B cell (primary cell): ENCODE measurements around the gene IQCH. TPM values are rescaled to one million over a fixed set of nuclear protein-coding genes. Genes with fewer than 3 reads are reported as not detected.
A peak's percentile ranks its signal among the peaks of the same experiment; 100 is the strongest.
"Not testable (repeated sequence)": the region's sequence is repeated elsewhere in the genome, so short reads cannot be mapped to it uniquely, and the experiment has no call there.

Experiments
- ATAC-seq: fragments of 200-7000 bp; cut with Tn5 transposase; one replicate; pipeline ENCODE4 v1.10.0; 2021; ENCODE audit warnings: low read depth, mild to moderate bottlenecking, moderate number of reproducible peaks, moderate library complexity
- CTCF ChIA-PET: fragments of 350-600 bp; sonication (Branson Sonifier 250); formaldehyde crosslinking; loops from one replicate; lab custom pipeline; 2021; ENCODE audit warnings: antibody characterized with exemption, inconsistent platforms; lab: Charles Lee
- POLR2A ChIA-PET: fragments of 350-600 bp; sonication (Branson Sonifier 250); formaldehyde crosslinking; loops from one replicate; lab custom pipeline; 2021; ENCODE audit warnings: antibody characterized with exemption; lab: Charles Lee
- DNase-seq: peaks from one replicate; pipeline ENCODE4 v3.0.0; 2013
- H2AFZ ChIP-seq: 2 replicates; pipeline ENCODE4 v1.6.1; 2012; ENCODE audit warnings: mild to moderate bottlenecking, low read depth, low read length; ENCODE audit not compliant: insufficient read depth, poor library complexity, severe bottlenecking
- H3K27ac ChIP-seq, 2 donors: 1 replicate in 1 of 2; 2 replicates in 1 of 2; pipeline ENCODE4 v1.5.1; 2012 to 2013; ENCODE audit warnings: low read length in 2 of 2, mild to moderate bottlenecking in 2 of 2, moderate library complexity in 1 of 2
- H3K27me3 ChIP-seq, 4 experiments: fragments of 200-600 bp in 1 of 4; sonication (generic) in 1 of 4; replicated peaks in 1 of 4; 1 replicate in 2 of 4; 2 replicates in 2 of 4; pipeline versions ENCODE4 v1.6.1 to v1.7.0; 2013 to 2016; ENCODE audit warnings: low read length in 3 of 4, mild to moderate bottlenecking in 2 of 4, mixed read lengths in 1 of 4, moderate library complexity in 1 of 4; ENCODE audit not compliant: insufficient read depth in 4 of 4, control insufficient read depth in 3 of 4; ENCODE audit errors: control extremely low read depth in 1 of 4
- H3K36me3 ChIP-seq, 2 experiments: replicated peaks in 1 of 2; 1 replicate in 1 of 2; 2 replicates in 1 of 2; pipeline versions ENCODE4 v1.6.1 to v1.7.1; 2013; ENCODE audit warnings: low read length in 1 of 2; ENCODE audit not compliant: insufficient read depth in 2 of 2, control insufficient read depth in 1 of 2; ENCODE audit errors: control extremely low read depth in 1 of 2, extremely low read depth in 1 of 2
- H3K4me1 ChIP-seq, 2 donors: fragments of 200-600 bp in 1 of 2; sonication (generic) in 1 of 2; 1 replicate in 1 of 2; 2 replicates in 1 of 2; pipeline versions ENCODE4 v1.5.1 to v1.6.1; 2013 to 2017; ENCODE audit warnings: low read length in 2 of 2; ENCODE audit not compliant: control insufficient read depth in 2 of 2, insufficient read depth in 2 of 2
- H3K4me2 ChIP-seq: replicated peaks from 2 replicates; pipeline ENCODE3; 2012; ENCODE audit warnings: mild to moderate bottlenecking, low read depth, low read length; ENCODE audit not compliant: poor library complexity, severe bottlenecking
- H3K4me3 ChIP-seq, 5 experiments: fragments of 200-600 bp in 1 of 5; sonication (generic) in 1 of 5; 1 replicate in 3 of 5; 2 replicates in 2 of 5; pipeline versions ENCODE4 v1.5.1 to v1.7.0; 2011 to 2016; ENCODE audit warnings: low read length in 4 of 5, mild to moderate bottlenecking in 4 of 5, low read depth in 2 of 5, control low read depth in 1 of 5, moderate library complexity in 1 of 5; ENCODE audit not compliant: insufficient read depth in 1 of 5; ENCODE audit errors: control extremely low read depth in 1 of 5, extremely low read depth in 1 of 5
- H3K79me2 ChIP-seq: fragments of 200-600 bp; sonication (generic); one replicate; pipeline ENCODE4 v1.6.0; 2016; ENCODE audit warnings: low read length; ENCODE audit not compliant: control insufficient read depth, insufficient read depth
- H3K9ac ChIP-seq: fragments of 200-600 bp; sonication (generic); 2 replicates; pipeline ENCODE4 v1.6.1; 2017; ENCODE audit warnings: mild to moderate bottlenecking, low read length, moderate library complexity
- H3K9me3 ChIP-seq, 3 donors: one replicate each; pipeline versions ENCODE4 v1.6.1 to v1.7.1; 2013; ENCODE audit warnings: low read length in 2 of 3; ENCODE audit not compliant: control insufficient read depth in 2 of 3, insufficient read depth in 1 of 3; ENCODE audit errors: control extremely low read depth in 1 of 3
- H4K20me1 ChIP-seq: 2 replicates; pipeline ENCODE4 v1.6.0; 2012; ENCODE audit warnings: mild to moderate bottlenecking, low read length; ENCODE audit not compliant: insufficient read depth, control insufficient read depth, poor library complexity, severe bottlenecking
- H3K27ac Mint-ChIP-seq: one replicate; pipeline ENCODE4 v1.8.0; 2021; ENCODE audit warnings: mixed read lengths
- H3K27me3 Mint-ChIP-seq: one replicate; pipeline ENCODE4 v1.8.0; 2021; ENCODE audit warnings: mixed read lengths
- H3K4me1 Mint-ChIP-seq: one replicate; pipeline ENCODE4 v1.8.0; 2021; ENCODE audit warnings: mixed read lengths
- H3K4me3 Mint-ChIP-seq: one replicate; pipeline ENCODE4 v1.8.0; 2021; ENCODE audit warnings: mixed read lengths
- H3K9me3 Mint-ChIP-seq: one replicate; pipeline ENCODE4 v1.8.0; 2022; ENCODE audit warnings: mixed read lengths; ENCODE audit not compliant: insufficient read depth
- EZH2 ChIP-seq: IDR thresholded peaks from 2 replicates; pipeline ENCODE4 v1.6.1; 2012; ENCODE audit warnings: borderline replicate concordance, low read depth, mild to moderate bottlenecking, moderate library complexity, low read length; ENCODE audit not compliant: insufficient read depth, poor library complexity, severe bottlenecking
- WGBS: methylation state at CpG from one replicate; pipeline ENCODE4 v1.1.5; 2013; ENCODE audit warnings: missing lambda C conversion rate; ENCODE audit not compliant: insufficient coverage; 5-methylcytosine and 5-hydroxymethylcytosine counted together
- intact Hi-C: fragments of 100-400 bp; cut with micrococcal nuclease; formaldehyde crosslinking; loops from one replicate; pipeline ENCODE4 v1.10.0; 2022
- polyA plus RNA-seq: library from polyadenylated mRNA; depleted of rRNA; stranded (reverse); fragments of >200 nt; gene quantifications from 2 replicates; pipeline ENCODE4 v1.2.3, GENCODE V29; 2012
- total RNA-seq, 2 donors: library from RNA; stranded (reverse); fragments of 120-200 nt in 1 of 2; gene quantifications; 1 replicate in 1 of 2; 2 replicates in 1 of 2; pipeline versions ENCODE4 v1.2.3 to v1.2.4, GENCODE V29; 2013 to 2022
- TF ChIP-seq, protein P1 (sequence below): fragments of 200-600 bp; IDR thresholded peaks from one replicate; pipeline ENCODE4 v1.8.0; 2022; ENCODE audit warnings: antibody characterized with exemption, mild to moderate bottlenecking

Gene IQCH
- total and polyA plus RNA-seq, 2 donors (not counting 1 experiment from before 2014, with no cell fraction given): 1.6 TPM; not detected in 1

DNA sequence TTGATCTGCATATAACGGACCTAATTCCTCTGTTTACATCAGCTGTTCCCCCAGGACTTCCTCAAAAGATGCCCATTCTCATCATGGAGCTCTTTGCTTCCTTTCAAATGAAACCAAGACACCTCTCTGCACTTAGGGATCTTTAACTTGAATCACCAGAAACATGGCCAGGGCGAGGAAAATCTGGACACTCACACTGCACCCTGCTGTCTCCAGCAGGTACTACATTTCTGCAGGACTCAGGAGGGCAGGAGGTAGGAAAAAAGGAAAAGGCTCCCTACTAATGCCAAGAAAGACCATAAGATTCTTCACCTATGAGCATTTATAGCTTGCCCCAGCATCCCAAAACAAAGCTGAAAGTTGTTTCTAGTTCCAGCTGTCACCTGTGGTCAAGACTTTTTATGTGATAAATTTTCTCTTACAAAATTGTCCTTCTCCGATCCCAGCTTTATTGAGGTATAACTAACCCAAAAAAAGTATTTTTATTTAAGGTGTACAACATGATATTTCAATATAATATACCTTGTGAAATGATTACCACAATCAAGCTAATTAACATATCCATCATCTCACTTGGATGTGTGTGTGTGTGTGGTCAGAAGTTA lies 179.0 kb downstream of the IQCH start:
- Histone ChIP-seq H3K9ac (no peak overlapping the region), H4K20me1 (no peaks in the 10 kb centered on the region), H3K4me1 (no peaks in the 10 kb centered on the region), H3K36me3 (no peaks in the 10 kb centered on the region), H2AFZ (no peak overlapping the region), H3K9me3 (no peaks in the 10 kb centered on the region), H3K4me2 (no peak overlapping the region), H3K27ac (no peak overlapping the region), H3K4me3 (no peak overlapping the region), H3K27me3 (no peaks in the 10 kb centered on the region), H3K79me2 (no peaks in the 10 kb centered on the region)
- ATAC-seq (peak; percentile 45), DNase-seq (peak; percentile 37)
- no peaks in the 10 kb centered on the region for H3K27me3 Mint-ChIP-seq
- ChIA-PET CTCF (interaction anchor here (0.8 to 7.1 kb wide), 11 partner anchors 13 to 530 kb away, joined by 3 to 108 read pairs (median 3); no protein-coding TSS in a partner anchor), POLR2A (no interaction called here)
- 80% methylated on average over 1 of the region's 3 CpGs for WGBS
- intact Hi-C loops: loop anchor here (1.0 kb wide), 1 partner anchor 487 kb away; no protein-coding TSS in a partner anchor
- no peak overlapping the region for H3K4me3 Mint-ChIP-seq
- no peaks in the 10 kb centered on the region for H3K4me1 Mint-ChIP-seq
- no peaks in the 10 kb centered on the region for H3K9me3 Mint-ChIP-seq
- H3K27ac Mint-ChIP-seq: no peak overlapping the region
- TF ChIP-seq, protein P1, sequence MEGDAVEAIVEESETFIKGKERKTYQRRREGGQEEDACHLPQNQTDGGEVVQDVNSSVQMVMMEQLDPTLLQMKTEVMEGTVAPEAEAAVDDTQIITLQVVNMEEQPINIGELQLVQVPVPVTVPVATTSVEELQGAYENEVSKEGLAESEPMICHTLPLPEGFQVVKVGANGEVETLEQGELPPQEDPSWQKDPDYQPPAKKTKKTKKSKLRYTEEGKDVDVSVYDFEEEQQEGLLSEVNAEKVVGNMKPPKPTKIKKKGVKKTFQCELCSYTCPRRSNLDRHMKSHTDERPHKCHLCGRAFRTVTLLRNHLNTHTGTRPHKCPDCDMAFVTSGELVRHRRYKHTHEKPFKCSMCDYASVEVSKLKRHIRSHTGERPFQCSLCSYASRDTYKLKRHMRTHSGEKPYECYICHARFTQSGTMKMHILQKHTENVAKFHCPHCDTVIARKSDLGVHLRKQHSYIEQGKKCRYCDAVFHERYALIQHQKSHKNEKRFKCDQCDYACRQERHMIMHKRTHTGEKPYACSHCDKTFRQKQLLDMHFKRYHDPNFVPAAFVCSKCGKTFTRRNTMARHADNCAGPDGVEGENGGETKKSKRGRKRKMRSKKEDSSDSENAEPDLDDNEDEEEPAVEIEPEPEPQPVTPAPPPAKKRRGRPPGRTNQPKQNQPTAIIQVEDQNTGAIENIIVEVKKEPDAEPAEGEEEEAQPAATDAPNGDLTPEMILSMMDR: peak; percentile 70
- TF ChIP-seq EZH2: no peak

DNA sequence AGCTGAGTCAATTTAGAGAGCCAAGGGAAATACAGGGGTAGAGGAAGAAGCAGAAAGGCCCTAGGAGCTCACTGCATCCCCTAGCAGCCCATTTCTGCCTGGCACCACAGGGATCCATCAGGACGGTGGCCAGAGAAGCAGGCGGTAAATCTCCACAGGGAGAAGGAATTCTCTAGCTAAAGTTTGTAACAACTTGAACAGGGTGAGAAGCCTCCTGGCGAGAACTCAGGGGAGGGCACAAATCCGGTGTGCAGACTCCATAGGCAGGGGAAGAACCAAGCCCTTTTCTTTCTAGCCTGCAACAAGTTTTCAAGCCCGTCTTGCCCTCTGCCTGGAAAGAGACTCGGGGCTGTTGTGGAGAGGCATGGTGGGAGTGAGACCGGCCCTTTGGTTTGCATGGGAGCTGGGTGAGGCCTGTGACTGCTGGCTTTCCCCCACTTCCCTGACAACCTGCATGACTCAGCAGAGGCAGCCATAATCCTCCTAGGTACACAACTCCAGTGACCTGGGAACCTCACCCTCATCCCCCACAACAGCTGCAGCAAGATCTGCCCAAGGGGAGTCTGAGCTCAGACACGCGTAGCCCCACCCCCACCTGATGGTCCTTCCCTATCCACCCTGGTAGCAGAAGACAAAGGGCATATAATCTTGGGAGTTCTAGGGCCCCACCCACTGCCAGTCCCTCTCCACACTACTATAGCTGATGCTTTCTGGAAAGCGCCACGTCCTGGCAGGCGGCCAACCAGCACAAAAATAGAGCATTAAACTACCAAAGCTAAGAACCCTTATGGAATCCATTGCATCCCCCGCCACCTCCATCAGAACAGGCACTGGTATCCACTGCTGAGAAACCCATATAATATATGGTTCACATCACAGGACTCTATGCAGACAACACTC lies 182.0 kb downstream of the IQCH start:
- WGBS: 98% methylated on average over 9 of the region's 13 CpGs
- H3K9me3 ChIP-seq, H3K4me3 Mint-ChIP-seq, H3K79me2 ChIP-seq, H2AFZ ChIP-seq, intact Hi-C loops, H3K27ac ChIP-seq, POLR2A ChIA-PET, ATAC-seq, H3K4me1 ChIP-seq, H3K27me3 Mint-ChIP-seq, H4K20me1 ChIP-seq, H3K36me3 ChIP-seq, H3K4me3 ChIP-seq, H3K27ac Mint-ChIP-seq, H3K9ac ChIP-seq, H3K9me3 Mint-ChIP-seq, H3K4me2 ChIP-seq, H3K4me1 Mint-ChIP-seq, H3K27me3 ChIP-seq, DNase-seq: not testable (repeated sequence)
- CTCF ChIA-PET: interaction anchor here (0.6 to 7.1 kb wide), 4 partner anchors 9 to 490 kb away, joined by 3 to 108 read pairs (median 6); no protein-coding TSS in a partner anchor
